Stimulated activated CD4-positive, alpha-beta T cell treated with anti-CD3 and anti-CD28 coated beads, Interleukin-1b, Interleukin-23, amount 100 ng/mL, for 24 hours (primary cell): ENCODE data around the gene CBFB.
"Not testable (repeated sequence)": the region's sequence is repeated elsewhere in the genome, so short reads cannot be mapped to it uniquely, and the experiment has no call there.

Experiments used
- DNase-seq, 4 experiments: peaks; one replicate each; pipeline ENCODE4 v3.0.0-alpha.2; 2020; ENCODE audit warnings: low read depth in 4 of 4, low spot score in 1 of 4

Gene CBFB

GRCh38 chr16:67028696-67029253 lies at the start of gene CBFB:
Gene CBFB (plus strand): TSS chr16:67029149. CDS start chr16:67029408, 259 bp downstream.
- DNase-seq, result peak; percentile 74 to 89 (median 86)

DNA sequence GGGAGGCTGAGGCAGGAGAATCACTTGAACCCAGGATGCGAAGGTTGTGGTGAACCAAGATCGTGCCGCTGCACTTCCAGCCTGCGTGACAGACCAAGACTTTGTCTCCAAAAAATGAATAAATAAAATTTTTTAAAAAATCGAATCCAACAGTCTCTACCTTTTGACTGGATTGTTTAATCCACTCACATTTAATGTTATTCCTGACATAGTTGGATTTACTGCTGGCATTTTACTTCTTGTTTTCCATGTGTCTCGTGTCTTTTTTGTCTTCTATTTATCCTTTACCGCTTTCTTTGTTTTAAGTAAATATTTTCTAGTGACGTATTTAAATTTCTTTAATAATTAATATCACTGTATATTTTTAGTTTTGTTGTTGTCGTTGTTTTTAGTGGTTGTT lies 45.9 kb upstream of the CBFB start:
- DNase-seq, result no peak

GRCh38 chr16:66984892-66985311 lies 44.0 kb upstream of the CBFB start:
- peak; percentile 13 to 65 (median 32) for DNase-seq

DNA sequence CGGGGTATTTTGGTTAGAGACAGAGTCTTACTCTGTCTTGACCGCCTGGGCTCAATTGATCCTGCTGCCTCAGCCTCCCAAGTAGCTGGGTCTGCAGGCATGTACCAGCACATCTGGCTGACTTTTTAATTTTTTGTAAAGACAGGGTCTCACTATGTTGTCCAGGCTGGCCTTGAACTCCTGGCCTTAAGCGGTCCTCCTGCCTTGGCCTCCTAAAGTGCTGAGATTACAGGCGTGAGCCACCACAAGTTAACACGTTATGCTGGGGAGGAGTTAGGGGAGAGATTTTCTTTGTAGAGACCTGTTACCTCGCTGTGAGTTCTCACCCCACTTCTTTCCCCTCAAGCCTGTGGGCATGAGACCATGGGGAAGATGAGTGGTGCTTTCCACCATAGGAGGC lies 42.4 kb upstream of the CBFB start:
- no peak for DNase-seq

DNA sequence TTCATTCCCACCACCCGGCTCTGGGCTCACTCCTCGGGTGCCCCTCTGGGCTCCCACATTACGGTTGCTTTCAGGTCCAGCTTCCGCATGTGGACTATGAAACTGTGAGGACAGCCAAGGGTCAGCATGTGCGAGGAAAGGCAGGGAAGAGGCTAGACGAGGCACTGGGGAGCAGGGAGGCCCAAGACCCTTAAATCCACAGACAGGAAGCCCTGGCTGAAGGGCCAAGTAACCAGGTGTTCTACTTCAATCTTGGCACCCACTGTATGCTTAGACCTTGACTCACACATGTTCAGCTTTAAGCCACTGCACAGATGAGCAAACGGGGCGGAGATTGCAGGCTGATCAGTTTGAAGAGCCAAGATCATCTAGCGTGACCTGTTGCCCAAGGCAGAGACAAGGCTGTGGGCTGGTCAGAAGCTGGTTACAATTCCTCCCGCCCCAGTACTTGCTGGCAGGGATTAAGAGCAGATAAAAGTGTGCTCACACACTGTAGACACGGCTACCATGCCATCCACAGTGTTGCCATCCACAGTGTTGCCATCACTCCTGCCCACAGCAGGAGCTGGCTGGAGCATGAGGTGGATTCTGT lies 40.7 kb upstream of the CBFB start, which contains the start of gene CES4A:
CES4A (plus strand) TSS at position 393 of the 592 bp plus-strand sequence; CDS start at position 577, 184 bp downstream.
- no peak for DNase-seq

DNA sequence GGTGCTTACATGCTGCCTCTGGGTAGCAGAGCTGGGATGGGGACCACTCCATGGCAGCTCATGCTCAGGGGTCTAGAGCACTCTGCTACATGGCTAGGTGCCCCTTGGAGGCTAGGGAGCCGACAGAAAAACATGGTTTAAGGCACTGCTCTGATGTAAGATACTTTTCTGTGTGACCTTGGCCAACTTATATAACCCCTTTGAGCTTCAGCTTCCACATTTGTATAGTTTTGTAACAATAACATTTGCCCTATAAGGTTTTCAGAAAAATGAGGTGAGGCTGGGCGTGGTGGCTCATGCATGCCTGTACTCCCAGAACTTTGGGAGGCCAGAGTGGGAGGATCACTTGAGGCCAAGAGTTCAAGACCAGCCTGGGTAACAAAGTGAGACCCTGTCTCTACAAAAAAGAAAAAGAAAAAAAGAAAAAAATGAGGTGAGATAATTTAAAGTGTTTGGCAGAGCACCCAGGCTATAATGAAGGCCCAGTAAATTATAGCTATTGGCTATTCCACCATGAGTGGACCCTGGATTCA lies 37.3 kb upstream of the CBFB start:
- no peak for DNase-seq

GRCh38 chr16:66993558-66993957 lies 35.4 kb upstream of the CBFB start:
- DNase-seq, result not testable (repeated sequence)

- no peak for DNase-seq
These were observed 32.5 kb upstream of the CBFB start for GRCh38 chr16:66996324-66996982.

- DNase-seq, result no peak
These were observed 32.0 kb upstream of the CBFB start for GRCh38 chr16:66996983-66997358.

DNA sequence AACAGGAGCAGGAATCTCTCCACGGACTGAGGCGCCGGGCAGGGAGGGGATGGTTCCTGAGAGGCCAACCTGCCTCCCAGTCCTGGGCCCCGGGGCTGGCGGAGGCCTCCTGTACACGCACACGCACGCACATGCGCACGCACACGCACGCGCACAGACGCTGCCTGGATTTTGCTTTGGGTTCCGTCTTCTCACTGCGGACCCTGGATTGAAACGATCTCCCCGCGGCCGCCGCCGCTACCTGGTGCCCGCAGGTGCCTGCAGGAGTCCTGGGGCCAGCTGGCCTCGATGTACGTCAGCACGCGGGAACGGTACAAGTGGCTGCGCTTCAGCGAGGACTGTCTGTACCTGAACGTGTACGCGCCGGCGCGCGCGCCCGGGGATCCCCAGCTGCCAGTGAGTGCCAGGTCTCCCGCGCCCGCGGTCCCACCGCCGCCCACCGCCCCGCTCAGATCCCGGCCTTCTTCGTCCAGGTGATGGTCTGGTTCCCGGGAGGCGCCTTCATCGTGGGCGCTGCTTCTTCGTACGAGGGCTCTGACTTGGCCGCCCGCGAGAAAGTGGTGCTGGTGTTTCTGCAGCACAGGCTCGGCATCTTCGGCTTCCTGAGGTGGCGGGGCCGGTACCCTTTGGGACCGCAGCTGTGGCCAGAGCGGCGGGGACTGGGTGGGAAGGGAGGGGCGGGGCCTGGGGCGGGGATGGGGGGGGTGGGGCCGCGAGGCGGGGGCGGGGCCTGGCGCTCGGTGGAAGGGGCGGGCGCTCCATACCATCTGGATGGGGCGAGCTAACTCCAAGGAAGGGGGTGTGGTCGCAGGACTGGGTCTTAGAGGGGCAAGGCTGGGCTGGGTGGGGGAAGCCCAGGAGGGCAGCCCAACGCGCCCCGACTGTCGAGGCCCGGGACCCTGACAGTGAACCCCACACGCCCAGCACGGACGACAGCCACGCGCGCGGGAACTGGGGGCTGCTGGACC lies 28.3 kb upstream of the CBFB start:
- peak in 1 of 4 experiments; percentile 38 for DNase-seq

DNA sequence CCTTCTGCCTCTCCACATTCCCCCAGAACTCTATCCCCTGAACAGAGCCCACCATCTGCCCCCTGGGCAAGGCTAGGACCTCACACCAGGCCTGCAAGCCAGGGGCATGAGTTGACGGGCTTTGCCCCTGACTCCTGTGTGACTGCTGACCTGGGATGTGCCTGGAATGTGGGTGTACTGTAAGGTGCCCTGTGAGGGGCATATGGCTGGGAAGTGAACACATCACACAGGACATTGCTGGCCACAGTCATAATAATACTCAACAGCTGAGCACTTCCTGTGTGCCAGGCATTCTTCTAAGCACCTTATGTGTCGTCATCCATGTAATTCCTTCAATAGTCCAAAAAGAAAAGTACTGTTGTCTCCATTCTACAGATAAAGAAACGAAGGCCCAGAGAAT lies 27.2 kb upstream of the CBFB start:
- no peak for DNase-seq

DNA sequence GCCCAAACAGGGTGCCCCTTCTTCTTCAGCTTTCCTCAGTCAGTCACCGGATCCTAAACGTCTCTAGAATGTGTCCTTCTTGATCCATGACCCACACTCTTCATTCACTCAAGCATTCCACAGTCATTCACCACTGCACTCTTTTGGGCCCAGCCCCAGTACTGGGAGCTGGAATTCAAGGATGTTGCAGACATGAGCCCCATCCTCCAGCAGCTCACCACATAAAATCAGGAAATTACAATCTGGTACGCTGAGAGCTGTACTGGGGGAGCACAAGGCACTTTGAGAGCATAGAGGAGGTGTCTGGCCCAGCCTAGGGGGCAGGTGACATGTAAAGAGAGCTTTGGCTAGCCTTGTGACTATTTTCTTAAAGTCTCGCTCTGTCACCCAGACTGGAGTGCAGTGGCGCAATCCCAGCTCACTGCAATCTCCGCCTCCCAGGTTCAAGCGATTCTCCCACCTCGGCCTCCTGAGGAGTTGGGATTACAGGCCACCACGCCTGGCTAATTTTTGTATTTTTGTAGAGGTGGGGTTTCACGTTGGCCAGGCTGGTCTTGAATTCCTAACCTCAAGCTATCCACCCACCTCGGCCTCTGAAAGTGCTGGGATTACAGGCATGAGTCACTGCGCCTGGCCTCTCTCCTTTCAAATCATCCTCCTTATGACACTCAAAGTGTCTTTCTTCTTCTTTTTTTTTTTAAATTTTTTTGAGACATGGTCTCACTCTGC lies 21.9 kb upstream of the CBFB start:
- DNase-seq, result no peak

DNA sequence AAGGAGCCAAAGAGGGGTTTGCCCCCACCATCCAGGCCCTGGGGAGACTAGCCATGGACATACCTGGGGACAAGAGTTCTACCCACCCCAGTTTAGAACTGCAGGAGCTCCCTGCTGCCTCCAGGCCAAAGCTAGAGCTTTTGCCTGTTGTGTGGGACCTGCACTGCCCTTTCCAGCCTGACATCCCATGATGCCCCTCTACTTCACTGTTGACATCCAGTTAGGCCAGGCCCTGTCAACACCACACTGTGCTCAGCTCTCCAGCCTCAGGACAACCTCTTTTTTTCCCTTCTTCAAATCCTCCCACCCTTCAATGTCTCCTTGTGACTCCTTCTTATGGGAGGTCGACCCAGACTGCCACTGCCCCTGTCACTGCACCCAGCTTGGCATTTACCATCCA lies 19.8 kb upstream of the CBFB start:
- no peak for DNase-seq

- DNase-seq, result no peak
These were observed 17.7 kb upstream of the CBFB start for GRCh38 chr16:67011274-67011673.

- no peak for DNase-seq
These were observed 15.6 kb upstream of the CBFB start for GRCh38 chr16:67013233-67013822.

DNA sequence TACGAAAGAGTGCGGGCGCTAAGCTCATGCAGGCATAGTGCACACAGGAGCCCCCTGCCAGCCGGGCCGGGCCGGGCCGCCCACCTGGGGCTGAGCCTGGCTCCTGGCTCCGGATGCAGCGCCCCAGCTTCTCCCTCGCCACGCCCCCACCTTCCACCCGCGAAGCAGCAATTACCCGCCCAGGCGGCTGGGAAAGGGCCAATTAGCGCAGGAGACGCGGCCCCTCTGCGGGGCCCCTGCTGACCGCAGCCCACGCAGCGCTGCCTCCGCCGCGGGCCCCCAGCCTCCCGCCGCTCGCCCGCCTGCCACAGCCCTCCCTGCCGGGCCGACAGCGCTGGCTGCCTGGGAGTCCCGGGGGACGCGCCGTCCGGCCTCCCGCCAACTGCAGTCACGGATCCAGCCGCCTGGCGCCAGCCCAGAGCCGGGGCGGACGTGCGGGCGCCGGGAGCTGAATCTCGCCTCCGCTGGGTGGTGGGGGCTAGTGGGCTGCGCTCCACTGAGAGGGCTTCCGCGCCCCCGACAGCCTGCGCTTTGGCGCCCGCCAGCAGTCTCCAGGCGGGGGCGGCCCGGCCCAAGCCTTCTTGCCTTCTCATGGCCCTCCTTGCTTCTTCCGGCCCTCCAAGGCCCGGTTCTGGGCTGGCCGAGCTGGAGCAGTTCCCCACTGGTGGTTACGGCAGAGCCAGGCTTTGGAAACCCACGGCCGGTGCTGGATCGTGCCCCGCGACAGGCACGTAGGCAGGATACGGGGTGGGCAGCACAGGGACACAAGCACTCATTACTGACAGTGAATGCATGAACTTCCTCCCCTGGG lies 14.9 kb upstream of the CBFB start:
- DNase-seq, result peak; percentile 44 to 85 (median 56)

DNA sequence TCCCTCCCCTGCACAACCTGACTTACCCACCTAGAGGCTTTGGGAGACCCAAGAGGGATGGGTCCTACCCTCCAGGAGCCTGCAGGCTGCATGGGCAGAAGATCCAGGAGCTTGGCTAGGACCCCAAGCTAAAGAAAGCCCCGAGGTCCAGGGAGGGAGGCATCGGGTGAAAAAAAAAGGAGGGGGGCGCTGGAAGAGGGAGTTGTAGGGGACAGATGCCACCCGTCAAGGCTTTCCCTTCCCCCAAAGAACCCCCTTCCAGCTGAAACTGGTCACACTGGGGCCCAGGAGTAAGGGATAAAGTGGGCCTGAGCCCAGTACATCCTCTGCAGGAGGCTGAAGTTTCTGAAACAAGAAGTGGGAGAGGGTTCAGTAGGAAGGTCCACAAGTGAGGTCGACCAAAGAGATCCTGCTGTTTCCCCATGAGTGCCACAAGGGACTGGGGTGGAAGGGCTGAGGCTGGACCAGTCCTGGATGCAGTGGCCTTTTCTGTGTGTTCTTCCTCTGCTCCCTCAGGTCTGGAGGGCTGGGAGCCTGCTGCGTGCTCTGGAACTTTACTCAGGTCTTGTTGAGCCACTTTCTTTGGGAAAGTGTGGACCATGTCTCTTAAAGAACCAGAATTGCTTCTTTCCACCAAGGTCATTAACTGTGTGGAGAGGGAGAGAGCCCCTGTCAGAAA lies 14.2 kb upstream of the CBFB start:
- no peak for DNase-seq

DNA sequence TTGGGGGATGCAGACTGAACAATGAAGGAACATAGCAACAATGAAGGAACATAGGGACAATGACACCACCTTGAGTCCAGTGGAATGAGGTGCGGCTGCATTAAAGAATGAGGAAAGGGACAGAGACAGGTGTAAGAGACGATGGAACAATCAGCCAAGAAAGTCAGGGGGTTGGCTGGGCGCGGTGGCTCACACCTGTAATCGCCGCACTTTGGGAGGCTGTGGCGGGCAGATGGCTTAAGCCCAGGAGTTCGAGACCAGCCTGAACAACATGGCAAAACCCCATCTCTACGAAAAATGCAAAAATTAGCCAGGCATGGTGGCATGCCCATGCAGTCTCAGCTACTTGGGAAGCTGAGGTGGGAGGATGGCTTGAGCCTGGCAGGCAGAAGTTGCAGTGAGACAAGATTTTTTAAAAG lies 13.6 kb upstream of the CBFB start:
- DNase-seq, result no peak

DNA sequence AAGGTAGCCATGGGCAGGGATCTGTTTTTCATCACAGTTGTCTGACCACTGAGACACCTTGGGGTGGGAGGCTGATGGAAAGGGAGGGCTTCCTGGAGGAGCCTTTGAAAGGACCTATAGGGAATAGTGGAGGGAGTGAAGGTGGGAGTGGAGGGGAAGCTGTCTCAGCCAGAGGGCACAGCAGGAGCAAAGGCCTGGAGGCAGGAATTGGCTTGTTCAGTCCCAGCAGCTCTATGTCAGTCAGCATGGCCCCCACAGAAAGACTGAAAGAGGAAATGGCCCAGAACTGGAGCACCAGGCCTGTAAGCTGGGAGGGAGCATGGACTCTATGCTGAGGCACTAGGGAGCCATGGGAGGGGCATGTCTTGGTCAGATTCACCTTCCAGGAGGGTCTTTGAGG lies 12.8 kb upstream of the CBFB start:
- no peak for DNase-seq
